ENCODE data around the gene LSM3.
A peak's percentile ranks its signal among the peaks of the same experiment; 100 is the strongest.

The LSM3 gene

DNA sequence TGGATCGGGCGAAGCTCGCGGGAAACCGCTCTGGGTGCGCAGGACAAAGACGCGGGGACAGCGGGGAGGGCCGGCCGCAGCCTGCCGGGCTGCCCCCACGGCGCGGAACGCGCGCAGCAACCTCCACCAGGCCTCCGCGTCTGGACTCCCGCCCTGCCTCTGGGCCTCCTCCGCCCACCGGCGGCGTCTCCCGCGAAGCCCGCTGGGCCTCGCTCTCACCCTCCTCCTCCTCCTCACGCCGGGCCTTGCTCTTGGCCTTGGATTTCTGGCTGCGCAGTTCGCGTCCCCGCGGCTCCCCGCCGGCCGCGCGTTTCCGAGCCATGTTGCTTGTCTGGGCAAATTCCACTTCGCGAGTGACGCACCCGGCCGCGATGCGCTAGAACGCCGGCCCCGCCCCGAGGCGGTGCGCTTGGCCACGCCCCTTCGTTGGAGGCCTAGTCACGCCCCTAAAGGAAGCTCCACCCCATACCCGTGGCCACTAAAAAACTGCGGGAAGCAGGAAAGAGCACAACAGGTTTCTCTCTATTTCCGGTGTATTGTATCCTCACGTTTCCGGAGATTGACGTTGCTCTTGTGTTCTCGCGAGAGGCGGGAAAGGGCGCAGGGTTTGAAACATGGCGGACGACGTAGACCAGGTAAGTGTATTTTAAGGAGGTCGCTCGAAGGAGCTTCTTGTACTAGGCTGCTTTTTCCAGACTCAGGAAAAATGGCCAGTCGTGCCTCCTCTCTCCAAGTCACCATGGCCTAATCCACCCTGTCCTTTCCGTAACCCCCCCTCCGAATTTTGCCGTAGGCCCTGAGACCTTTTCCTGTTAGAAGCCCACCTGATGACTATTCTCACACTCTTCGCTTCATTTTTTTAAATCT is at the start of gene LSM3, which contains the start of gene XPC:
Gene LSM3 (plus strand): TSS at position 571 of the 867 bp plus-strand sequence. CDS start 44 bp downstream, at position 615.
Gene XPC (minus strand): TSS at position 355 of the 867 bp plus-strand sequence. CDS start 33 bp downstream, at position 322.
- DNase-seq (ENCODE audit: low read depth in 2 of 2, low spot score in 1 of 2) = peak; percentile 92 to 96

GRCh38 chr3:14129296-14129695 is 49.3 kb upstream of the LSM3 start:
- no peak for DNase-seq (ENCODE audit: low read depth in 2 of 2, low spot score in 1 of 2)

- DNase-seq (ENCODE audit: low read depth in 2 of 2, low spot score in 1 of 2) = no peak
Measured at GRCh38 chr3:14130230-14130629, 48.4 kb upstream of the LSM3 start.

DNA sequence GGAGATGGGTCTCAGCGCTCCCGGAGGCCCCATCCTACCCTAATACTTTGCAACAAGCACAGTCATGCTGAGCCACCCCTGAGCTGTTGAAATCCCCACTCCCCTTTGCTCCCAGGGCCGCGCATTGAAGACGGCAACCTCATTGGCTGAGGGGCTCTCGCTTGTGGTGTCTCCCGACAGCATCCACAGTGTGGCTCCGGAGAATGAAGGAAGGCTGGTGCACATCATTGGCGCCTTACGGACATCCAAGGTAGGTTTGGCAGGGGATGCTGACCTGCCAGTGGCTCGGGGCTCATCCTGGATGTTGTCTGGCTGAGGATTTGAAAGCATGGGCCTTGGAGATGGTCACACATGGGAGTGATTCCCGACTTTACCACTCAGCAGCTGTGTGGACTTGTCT is 47.9 kb upstream of the LSM3 start:
- no peak for DNase-seq (ENCODE audit: low read depth in 2 of 2, low spot score in 1 of 2)

- DNase-seq (ENCODE audit: low read depth in 2 of 2, low spot score in 1 of 2) = no peak
Measured at GRCh38 chr3:14131134-14131533, 47.5 kb upstream of the LSM3 start.

DNA sequence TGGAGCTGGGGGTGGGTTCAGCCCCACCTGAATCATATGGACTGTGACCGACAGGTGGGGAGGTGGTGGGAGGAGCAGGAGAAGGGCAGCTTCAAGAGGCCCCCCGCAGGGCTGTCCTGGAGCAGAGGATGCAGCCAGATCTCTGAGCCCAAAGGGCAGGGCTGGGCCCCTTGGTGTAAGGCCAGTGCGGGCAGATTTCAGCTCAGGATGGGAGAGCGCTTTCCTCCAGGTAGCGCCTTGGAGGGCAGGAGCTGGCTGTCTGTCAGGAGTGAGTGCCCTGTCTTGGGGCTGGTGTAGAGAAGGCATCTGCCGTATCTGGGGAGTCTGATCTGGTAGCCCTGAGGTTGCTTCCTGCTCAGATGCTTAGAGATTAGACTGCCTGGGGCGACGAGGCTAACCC is 46.5 kb upstream of the LSM3 start:
- DNase-seq (ENCODE audit: low read depth in 2 of 2, low spot score in 1 of 2) = no peak

DNA sequence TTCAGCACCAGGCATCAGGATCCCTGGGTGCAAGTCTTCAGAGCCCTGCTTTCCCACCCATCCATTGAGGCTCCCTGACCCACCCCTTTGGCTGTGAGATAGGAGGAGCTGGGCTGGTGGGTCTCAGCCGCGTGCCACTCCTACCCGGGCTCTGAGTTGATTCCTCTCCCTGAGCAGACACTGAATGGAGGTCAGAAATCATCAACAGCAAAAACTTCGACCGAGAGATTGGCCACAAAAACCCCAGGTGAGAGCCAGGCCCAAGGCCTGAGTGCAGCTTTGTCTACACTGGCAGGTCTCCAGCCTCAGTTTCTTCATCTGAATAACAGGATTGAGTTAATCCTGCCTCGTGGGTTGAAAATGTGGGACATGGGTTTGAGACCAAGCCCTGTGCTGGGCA is 45.9 kb upstream of the LSM3 start:
- DNase-seq (ENCODE audit: low read depth in 2 of 2, low spot score in 1 of 2) = no peak

- no peak for DNase-seq (ENCODE audit: low read depth in 2 of 2, low spot score in 1 of 2)
Measured at GRCh38 chr3:14133188-14133800, 45.3 kb upstream of the LSM3 start.

DNA sequence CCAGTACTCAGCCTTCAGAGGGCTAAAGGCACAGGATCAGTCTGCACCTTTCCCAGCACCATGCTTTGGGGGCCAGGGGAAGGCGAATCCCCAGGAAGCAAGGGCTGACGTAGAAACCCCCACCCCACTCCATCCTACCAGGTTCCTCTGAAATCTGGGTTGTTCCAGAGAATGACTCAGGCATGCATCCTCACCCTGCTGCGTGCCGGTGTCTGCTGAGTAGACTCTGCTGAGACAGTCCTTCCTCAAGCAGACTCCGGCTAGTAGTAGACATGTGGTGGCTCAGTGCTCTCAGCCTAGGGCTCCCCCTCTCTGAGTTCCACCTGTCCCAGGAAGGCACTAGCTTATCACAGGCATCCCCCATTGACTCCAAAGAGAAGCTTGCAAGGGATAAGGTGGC is 44.7 kb upstream of the LSM3 start:
- DNase-seq (ENCODE audit: low read depth in 2 of 2, low spot score in 1 of 2) = no peak

DNA sequence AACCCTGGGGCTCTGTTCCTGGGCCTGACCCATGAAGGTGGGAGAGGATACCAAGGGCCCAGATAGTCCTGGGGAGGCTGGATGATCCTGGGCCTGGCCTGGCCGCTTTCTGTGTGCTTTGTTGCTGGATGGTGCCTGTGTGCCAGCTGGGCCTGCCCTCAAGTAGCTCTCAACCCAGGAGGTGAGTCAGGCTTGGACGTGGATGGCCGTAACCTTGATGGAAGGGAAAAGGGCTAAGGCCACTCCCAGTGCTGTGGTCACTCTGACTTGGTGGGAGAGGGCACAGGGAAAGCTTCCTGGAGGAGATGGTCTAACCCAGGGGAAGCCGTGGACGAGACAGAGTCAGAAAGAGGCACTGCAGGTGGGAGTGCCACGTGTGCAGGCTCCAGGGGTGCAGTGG is 44.3 kb upstream of the LSM3 start:
- DNase-seq (ENCODE audit: low read depth in 2 of 2, low spot score in 1 of 2) = no peak

DNA sequence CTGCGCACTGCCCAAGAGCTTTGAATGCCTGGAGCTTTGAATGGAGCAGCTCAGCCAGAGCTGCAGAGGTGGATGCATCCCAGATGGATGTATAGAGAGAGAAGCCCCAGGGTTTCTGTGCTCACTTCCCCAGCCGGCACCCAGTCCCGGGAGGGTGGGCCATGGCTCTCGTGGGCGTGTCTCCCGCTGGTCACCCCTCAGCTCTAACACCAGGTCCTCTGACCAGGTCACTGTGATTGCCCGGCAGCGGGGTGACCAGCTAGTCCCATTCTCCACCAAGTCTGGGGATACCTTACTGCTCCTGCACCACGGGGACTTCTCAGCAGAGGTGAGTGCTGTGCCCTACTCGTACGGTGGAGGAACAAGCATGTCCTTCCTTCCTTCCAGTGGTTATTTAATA is 43.0 kb upstream of the LSM3 start:
- DNase-seq (ENCODE audit: low read depth in 2 of 2, low spot score in 1 of 2) = no peak

GRCh38 chr3:14137004-14137403 is 41.6 kb upstream of the LSM3 start:
- no peak for DNase-seq (ENCODE audit: low read depth in 2 of 2, low spot score in 1 of 2)

GRCh38 chr3:14137445-14137844 is 41.2 kb upstream of the LSM3 start:
- DNase-seq (ENCODE audit: low read depth in 2 of 2, low spot score in 1 of 2) = no peak

GRCh38 chr3:14138109-14138877 is 40.3 kb upstream of the LSM3 start:
- DNase-seq (ENCODE audit: low read depth in 2 of 2, low spot score in 1 of 2) = no peak

DNA sequence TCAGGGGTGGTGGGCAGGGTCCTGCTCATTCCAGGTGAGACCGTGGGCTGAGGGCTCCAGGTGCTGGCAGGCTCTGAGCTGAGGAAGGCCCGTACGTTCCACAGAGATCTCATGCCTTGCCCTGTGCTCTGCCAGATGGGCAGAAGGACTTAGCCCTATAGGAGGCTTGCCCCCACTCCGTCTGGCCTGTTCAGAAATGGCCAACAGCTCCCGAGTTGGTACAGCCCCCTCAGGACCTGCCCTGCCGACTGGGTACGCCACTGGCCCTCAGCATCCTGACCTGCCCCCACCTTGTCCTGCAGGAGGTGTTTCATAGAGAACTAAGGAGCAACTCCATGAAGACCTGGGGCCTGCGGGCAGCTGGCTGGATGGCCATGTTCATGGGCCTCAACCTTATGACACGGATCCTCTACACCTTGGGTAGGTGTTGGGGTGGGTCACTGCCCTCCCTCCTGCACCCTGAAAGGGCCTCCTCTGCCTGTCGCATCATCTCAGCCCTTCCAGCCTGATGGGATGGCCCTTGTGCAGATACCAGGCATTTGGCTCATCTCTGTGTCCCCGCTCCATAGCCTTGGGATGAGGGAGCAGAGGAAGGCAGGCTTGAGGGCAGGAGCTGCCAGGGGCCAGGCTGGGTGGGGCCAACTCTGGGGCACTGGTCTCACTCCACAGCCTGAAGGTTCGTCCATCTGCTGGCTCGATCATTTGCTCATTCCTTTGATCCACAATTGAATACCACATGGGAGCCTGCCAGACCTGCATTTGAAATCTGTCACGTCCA is 39.5 kb upstream of the LSM3 start:
- DNase-seq (ENCODE audit: low read depth in 2 of 2, low spot score in 1 of 2) = no peak

GRCh38 chr3:14139771-14140170 is 38.8 kb upstream of the LSM3 start:
- DNase-seq (ENCODE audit: low read depth in 2 of 2, low spot score in 1 of 2) = no peak

GRCh38 chr3:14140668-14141067 is 37.9 kb upstream of the LSM3 start:
- no peak for DNase-seq (ENCODE audit: low read depth in 2 of 2, low spot score in 1 of 2)

GRCh38 chr3:14141144-14141543 is 37.5 kb upstream of the LSM3 start:
- DNase-seq (ENCODE audit: low read depth in 2 of 2, low spot score in 1 of 2) = no peak

- DNase-seq (ENCODE audit: low read depth in 2 of 2, low spot score in 1 of 2) = no peak
Measured at GRCh38 chr3:14141602-14142341, 36.8 kb upstream of the LSM3 start.

DNA sequence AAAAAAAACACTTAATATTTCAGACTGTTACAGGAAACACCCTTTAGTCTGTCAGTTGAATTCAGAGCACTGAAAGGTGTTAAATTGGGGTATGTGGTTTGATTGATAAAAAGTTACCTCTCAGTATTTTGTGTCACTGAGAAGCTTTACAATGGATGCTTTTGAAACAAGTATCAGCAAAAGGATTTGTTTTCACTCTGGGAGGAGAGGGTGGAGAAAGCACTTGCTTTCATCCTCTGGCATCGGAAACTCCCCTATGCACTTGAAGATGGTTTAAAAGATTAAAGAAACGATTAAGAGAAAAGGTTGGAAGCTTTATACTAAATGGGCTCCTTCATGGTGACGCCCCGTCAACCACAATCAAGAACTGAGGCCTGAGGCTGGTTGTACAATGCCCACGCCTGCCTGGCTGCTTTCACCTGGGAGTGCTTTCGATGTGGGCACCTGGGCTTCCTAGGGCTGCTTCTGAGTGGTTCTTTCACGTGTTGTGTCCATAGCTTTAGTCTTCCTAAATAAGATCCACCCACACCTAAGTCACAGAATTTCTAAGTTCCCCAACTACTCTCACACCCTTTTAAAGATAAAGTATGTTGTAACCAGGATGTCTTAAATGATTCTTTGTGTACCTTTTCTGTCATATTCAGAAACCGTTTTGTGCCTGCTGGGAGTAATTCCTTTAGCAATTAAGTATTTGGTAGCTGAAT is 35.9 kb upstream of the LSM3 start:
- DNase-seq (ENCODE audit: low read depth in 2 of 2, low spot score in 1 of 2) = peak in 1 of 2 donors; percentile 34
